HuH-7.5 (cell line): Measurements from ENCODE around the gene EDEM2.
"Not testable (repeated sequence)": the region's sequence is repeated elsewhere in the genome, so short reads cannot be mapped to it uniquely, and the experiment has no call there.

ENCODE experiments used
- DNase-seq: peaks from one replicate; pipeline ENCODE4 v3.0.0; 2011; ENCODE audit warnings: low spot score

Gene EDEM2

GRCh38 chr20:35087355-35087754 is 59.8 kb downstream of the EDEM2 start:
- DNase-seq = no peak

DNA sequence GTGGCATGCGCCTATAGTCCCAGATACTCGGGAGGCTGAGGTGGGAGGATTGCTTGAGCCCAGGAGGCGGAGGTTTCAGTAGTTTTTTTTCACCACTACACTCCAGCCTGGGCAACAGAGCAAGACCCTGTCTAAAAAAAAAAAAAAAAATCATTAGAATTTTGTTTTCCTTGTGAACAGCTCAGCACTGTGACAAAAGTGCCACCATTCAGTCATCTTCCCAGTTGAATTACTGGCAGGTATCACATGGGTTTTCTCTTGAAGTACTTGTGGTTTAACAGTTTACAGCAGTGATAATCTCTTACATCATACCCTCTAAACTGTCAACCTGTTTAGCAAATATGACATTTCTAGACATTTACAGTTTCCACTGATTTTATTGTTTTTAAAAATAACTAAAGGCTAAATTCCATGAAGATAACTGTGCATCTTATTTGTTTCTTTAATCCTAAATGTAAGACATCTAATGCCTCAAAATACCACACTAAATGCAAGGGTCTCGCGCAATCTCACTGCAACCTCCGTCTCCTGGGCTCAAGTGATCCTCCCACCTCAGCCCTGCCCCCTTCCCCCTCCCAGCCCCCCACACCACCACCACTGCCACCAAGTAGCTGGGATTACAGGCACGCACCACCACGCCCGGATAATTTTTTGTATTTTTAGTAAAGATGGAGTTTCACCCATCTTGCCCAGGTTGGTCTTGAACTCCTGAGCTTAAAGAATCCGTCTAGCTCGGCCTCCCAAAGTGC is 61.5 kb downstream of the EDEM2 start:
- no peak for DNase-seq

DNA sequence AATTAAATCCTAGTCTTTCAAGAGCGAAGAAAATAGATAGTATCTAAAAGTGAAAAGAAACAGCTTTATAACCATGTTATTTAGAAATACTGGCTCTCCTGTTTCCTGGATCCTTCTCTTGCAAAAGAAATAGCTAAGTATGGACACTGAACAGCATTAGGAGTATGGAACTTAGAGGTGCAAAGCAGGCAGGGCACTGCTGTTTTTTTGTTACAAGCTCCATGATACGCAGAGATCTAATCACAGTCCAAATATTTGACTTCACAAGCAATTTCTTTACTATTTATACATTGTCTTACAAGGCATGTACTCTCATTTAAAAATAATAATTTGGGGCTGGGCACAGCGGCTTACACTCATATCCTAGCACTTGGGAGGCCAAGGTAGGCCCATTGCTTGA is 62.1 kb downstream of the EDEM2 start:
- DNase-seq = no peak

- DNase-seq = not testable (repeated sequence)
These were observed 66.8 kb downstream of the EDEM2 start for GRCh38 chr20:35080348-35080642.

GRCh38 chr20:35079472-35080347 is 67.4 kb downstream of the EDEM2 start:
- no peak for DNase-seq

- DNase-seq = no peak
These were observed 69.3 kb downstream of the EDEM2 start for GRCh38 chr20:35077872-35078271.

- DNase-seq = no peak
These were observed 69.8 kb downstream of the EDEM2 start for GRCh38 chr20:35077341-35077740.

GRCh38 chr20:35071436-35072153 is 75.5 kb downstream of the EDEM2 start:
- not testable (repeated sequence) for DNase-seq

DNA sequence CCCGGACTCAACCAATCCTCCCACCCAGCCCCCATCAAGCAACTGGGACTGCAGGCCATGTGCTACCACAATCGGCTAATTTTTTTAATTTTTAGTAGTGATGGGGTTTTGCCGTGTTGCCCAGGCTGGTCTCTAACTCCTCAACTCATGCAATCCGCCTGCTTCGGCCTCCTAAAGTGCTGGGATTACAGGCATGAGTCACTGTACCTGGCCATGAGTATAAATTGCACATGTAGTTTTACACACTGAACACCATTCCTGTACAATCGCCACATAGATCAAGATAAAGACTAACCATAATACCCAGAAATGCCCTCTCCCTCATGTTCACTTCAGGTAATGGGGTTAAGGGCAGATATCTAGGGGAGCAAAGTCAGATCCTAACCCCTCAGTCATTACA is 80.9 kb downstream of the EDEM2 start:
- DNase-seq = no peak
